Keratinocyte (primary cell): ENCODE results near the gene EVPLL. TPM values are rescaled to one million over a fixed set of nuclear protein-coding genes. Genes with fewer than 3 reads are reported as not detected.

ENCODE experiments used
- DNase-seq: peaks from one replicate; pipeline ENCODE4 v3.0.0-alpha.2; 2011; ENCODE audit warnings: low read depth, missing footprints, low spot score
- FAIRE-seq: peaks from 2 replicates; lab custom pipeline; 2011; peaks lifted over from hg19 to GRCh38; lab: Jason Lieb, UNC
- H2AFZ ChIP-seq: 2 replicates; pipeline ENCODE4 v1.6.0; 2012; ENCODE audit warnings: low read length, control low read depth, inconsistent platforms; ENCODE audit not compliant: control insufficient read depth
- H3K27ac ChIP-seq: 2 replicates; pipeline ENCODE4 v1.5.1; 2011; ENCODE audit warnings: low read length; ENCODE audit not compliant: control insufficient read depth, insufficient read depth
- H3K27me3 ChIP-seq: 3 replicates; pipeline ENCODE4 v1.6.0; 2011; ENCODE audit warnings: low read length; ENCODE audit not compliant: control insufficient read depth, insufficient read depth; ENCODE audit errors: extremely low read depth
- H3K36me3 ChIP-seq, 2 experiments: 2 replicates in 1 of 2; 3 replicates in 1 of 2; pipeline ENCODE4 v1.5.1; 2011; ENCODE audit warnings: low read length in 2 of 2, mild to moderate bottlenecking in 1 of 2; ENCODE audit not compliant: control insufficient read depth in 2 of 2, insufficient read depth in 2 of 2; ENCODE audit errors: extremely low read depth in 1 of 2
- H3K4me1 ChIP-seq: 3 replicates; pipeline ENCODE4 v1.5.1; 2011; ENCODE audit warnings: low read length; ENCODE audit not compliant: control insufficient read depth, insufficient read depth; ENCODE audit errors: extremely low read depth
- H3K4me2 ChIP-seq: 3 replicates; pipeline ENCODE4 v1.6.0; 2011; ENCODE audit warnings: low read depth, low read length; ENCODE audit not compliant: control insufficient read depth, insufficient read depth; ENCODE audit errors: extremely low read depth
- H3K4me3 ChIP-seq, 3 experiments: fragments of 200-600 bp in 1 of 3; sonication (generic) in 1 of 3; 2 replicates in 2 of 3; 3 replicates in 1 of 3; pipeline ENCODE4 v1.5.1; 2011 to 2016; ENCODE audit warnings: low read length in 3 of 3, mild to moderate bottlenecking in 3 of 3, control low read depth in 2 of 3, inconsistent platforms in 1 of 3, low read depth in 1 of 3, mixed read lengths in 1 of 3, mixed run types in 1 of 3, moderate library complexity in 1 of 3; ENCODE audit not compliant: control insufficient read depth in 2 of 3, insufficient read depth in 2 of 3; ENCODE audit errors: extremely low read depth in 1 of 3
- H3K79me2 ChIP-seq: 2 replicates; pipeline ENCODE4 v1.6.0; 2012; ENCODE audit warnings: low read length; ENCODE audit not compliant: control insufficient read depth, insufficient read depth
- H3K9ac ChIP-seq: 3 replicates; pipeline ENCODE4 v1.6.0; 2011; ENCODE audit warnings: low read length; ENCODE audit not compliant: control insufficient read depth, insufficient read depth; ENCODE audit errors: extremely low read depth
- H3K9me1 ChIP-seq: 3 replicates; pipeline ENCODE4 v1.6.0; 2011; ENCODE audit warnings: low read length; ENCODE audit not compliant: control insufficient read depth, insufficient read depth; ENCODE audit errors: extremely low read depth
- H3K9me3 ChIP-seq: 2 replicates; pipeline ENCODE4 v1.5.1; 2012; ENCODE audit warnings: low read depth, low read length; ENCODE audit not compliant: control insufficient read depth
- H4K20me1 ChIP-seq: 3 replicates; pipeline ENCODE4 v1.6.0; 2011; ENCODE audit warnings: low read length; ENCODE audit not compliant: control insufficient read depth, insufficient read depth; ENCODE audit errors: extremely low read depth
- CTCF ChIP-seq, 3 experiments: IDR thresholded peaks in 1 of 3; conservative IDR thresholded peaks in 1 of 3; optimal IDR thresholded peaks in 1 of 3; 2 replicates in 2 of 3; 3 replicates in 1 of 3; pipeline versions ENCODE3 to v1.5.1; 2011; ENCODE audit warnings: low read length in 3 of 3, mild to moderate bottlenecking in 3 of 3, moderate library complexity in 2 of 3, control low read depth in 1 of 3, inconsistent platforms in 1 of 3; ENCODE audit not compliant: insufficient read depth in 2 of 3; ENCODE audit errors: extremely low read depth in 1 of 3
- EZH2 ChIP-seq: IDR thresholded peaks from one replicate; pipeline ENCODE4 v1.6.1; 2012; ENCODE audit warnings: inconsistent platforms, mild to moderate bottlenecking, low read length, moderate library complexity
- dilution Hi-C: fragments of 300-500 bp; cut with MboI; formaldehyde crosslinking; loops from one replicate; pipeline ENCODE4 v1.7.0; 2020; ENCODE audit warnings: low sequenced_read_pairs; ENCODE audit not compliant: extremely low pct_ligation_motif_present
- polyA plus RNA-seq, 5 experiments: library from polyadenylated mRNA; depleted of rRNA in 3 of 5; stranded (reverse) in 3 of 5; stranded (forward) in 1 of 5; unstranded in 1 of 5; fragments of >200 nt; gene quantifications; 1 replicate in 1 of 5; 2 replicates in 3 of 5; 3 replicates in 1 of 5; pipeline versions ENCODE4 v1.2.1 to v1.2.3, GENCODE V29; 2011 to 2012; ENCODE audit warnings: missing spikeins in 2 of 5, low read depth in 1 of 5, low replicate concordance in 1 of 5

The EVPLL gene
- polyA plus RNA-seq, 1 donor (not counting 4 experiments of a cell fraction or from before 2014, with no cell fraction given), result 0.31 TPM

DNA sequence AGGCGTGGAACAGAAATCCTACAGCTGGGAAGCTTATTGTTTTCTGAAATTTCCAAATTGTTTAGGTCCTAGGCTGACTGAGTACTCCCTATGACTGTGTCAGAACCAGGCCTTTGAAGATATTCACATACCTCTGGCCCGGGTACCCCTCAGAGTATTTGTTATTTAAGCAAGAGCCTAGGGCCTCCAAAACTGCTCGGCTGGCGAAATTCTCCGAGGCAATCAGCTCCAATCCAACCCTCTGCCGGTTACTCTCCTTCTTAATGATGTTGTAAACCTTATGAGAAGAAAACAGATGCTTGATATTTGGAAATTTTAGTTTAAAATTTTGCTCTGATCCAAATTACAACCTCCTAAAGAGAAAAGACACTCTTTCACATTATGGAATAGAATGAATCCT, 24.0 kb upstream of the EVPLL start:
- H3K9me3 ChIP-seq, result no peaks in the 10 kb centered on the region
- TF ChIP-seq CTCF (optimal IDR thresholded peaks at IDR 0.05 in 1 of 3, IDR thresholded peaks at IDR 0.05 in 1 of 3, conservative IDR thresholded peaks at IDR 0.05 in 1 of 3; ENCODE audit: extremely low read depth in 1 of 3, insufficient read depth in 2 of 3, low read length in 3 of 3), result no peak
- no peak for TF ChIP-seq EZH2
- no peaks in the 10 kb centered on the region for H3K9me1 ChIP-seq
- H3K79me2 ChIP-seq, result no peaks in the 10 kb centered on the region
- H2AFZ ChIP-seq, result no peak overlapping the region
- H3K4me1 ChIP-seq, result peaks cover 3% of the 10 kb centered on the region
- no peak for DNase-seq
- H4K20me1 ChIP-seq, result no peaks in the 10 kb centered on the region
- H3K9ac ChIP-seq, result no peak overlapping the region
- H3K4me3 ChIP-seq, result no peak overlapping the region
- dilution Hi-C loops, result no loop called here
- no peak for FAIRE-seq
- no peak overlapping the region for H3K4me2 ChIP-seq
- H3K27ac ChIP-seq, result no peak overlapping the region
- no peaks in the 10 kb centered on the region for H3K27me3 ChIP-seq
- H3K36me3 ChIP-seq, result peaks cover 0 to 2% of the 10 kb centered on the region in 2 experiments

GRCh38 chr17:18356624-18357023, 21.0 kb upstream of the EVPLL start:
- Histone ChIP-seq H3K4me3 (no peak overlapping the region), H3K79me2 (no peaks in the 10 kb centered on the region), H3K4me1 (peaks cover 3% of the 10 kb centered on the region), H4K20me1 (no peaks in the 10 kb centered on the region), H3K4me2 (no peak overlapping the region), H3K36me3 (peaks cover 0 to 2% of the 10 kb centered on the region in 2 experiments), H3K27ac (no peak overlapping the region), H2AFZ (no peak overlapping the region), H3K9ac (no peak overlapping the region), H3K27me3 (no peaks in the 10 kb centered on the region), H3K9me1 (no peaks in the 10 kb centered on the region), H3K9me3 (no peaks in the 10 kb centered on the region)
- TF ChIP-seq EZH2 (no peak), CTCF (optimal IDR thresholded peaks at IDR 0.05 in 1 of 3, IDR thresholded peaks at IDR 0.05 in 1 of 3, conservative IDR thresholded peaks at IDR 0.05 in 1 of 3; ENCODE audit: extremely low read depth in 1 of 3, insufficient read depth in 2 of 3, low read length in 3 of 3) (no peak)
- no peak for DNase-seq
- no peak for FAIRE-seq
- dilution Hi-C loops, result no loop called here
